H1 (cell line): ENCODE data around the gene FSD1L. TPM values are rescaled to one million over a fixed set of nuclear protein-coding genes. Genes with fewer than 3 reads are reported as not detected.

Experiments used
- CTCF ChIA-PET: fragments of 300-600 bp; sonication (Branson Sonifier 250); formaldehyde crosslinking; loops from one replicate; lab custom pipeline; 2021; ENCODE audit not compliant: partially characterized antibody; lab: Charles Lee
- POLR2A ChIA-PET: fragments of 300-600 bp; sonication (Branson Sonifier 250); formaldehyde crosslinking; loops from one replicate; lab custom pipeline; 2021; ENCODE audit warnings: inconsistent platforms; ENCODE audit not compliant: partially characterized antibody; lab: Charles Lee
- DNase-seq, 2 experiments: peaks; one replicate each; pipeline versions ENCODE4 v3.0.0 to v3.0.0-alpha.2; 2010 to 2022; ENCODE audit warnings: low spot score in 2 of 2, low read depth in 1 of 2, mixed read lengths in 1 of 2
- FAIRE-seq: peaks from 2 replicates; lab custom pipeline; 2011; peaks lifted over from hg19 to GRCh38; lab: Jason Lieb, UNC
- H2AFZ ChIP-seq: 2 replicates; pipeline ENCODE4 v1.8.1; 2012; ENCODE audit warnings: low read length, inconsistent platforms
- H2AK5ac ChIP-seq: 2 replicates; pipeline ENCODE4 v1.6.1; 2013; ENCODE audit warnings: low read depth, low read length
- H2BK120ac ChIP-seq: replicated peaks from 2 replicates; pipeline ENCODE3; 2013; ENCODE audit warnings: low read depth, low read length, inconsistent platforms
- H2BK12ac ChIP-seq: 2 replicates; pipeline ENCODE4 v1.6.1; 2013; ENCODE audit warnings: low read depth, low read length
- H2BK15ac ChIP-seq: 2 replicates; pipeline ENCODE4 v1.6.1; 2013; ENCODE audit warnings: low read length
- H2BK20ac ChIP-seq: 2 replicates; pipeline ENCODE4 v1.6.1; 2013; ENCODE audit warnings: low read length
- H2BK5ac ChIP-seq: 2 replicates; pipeline ENCODE4 v1.6.1; 2013; ENCODE audit warnings: low read depth, low read length
- H3K14ac ChIP-seq: 2 replicates; pipeline ENCODE4 v1.6.1; 2013; ENCODE audit warnings: inconsistent platforms; ENCODE audit not compliant: insufficient read length
- H3K18ac ChIP-seq: 2 replicates; pipeline ENCODE4 v1.6.1; 2013; ENCODE audit warnings: low read length; ENCODE audit errors: extremely low read depth
- H3K23ac ChIP-seq: 2 replicates; pipeline ENCODE4 v1.6.1; 2013; ENCODE audit warnings: inconsistent platforms; ENCODE audit not compliant: insufficient read length
- H3K23me2 ChIP-seq: 2 replicates; pipeline ENCODE4 v1.6.1; 2013; ENCODE audit warnings: low read depth, low read length
- H3K27ac ChIP-seq: 2 replicates; pipeline ENCODE4 v1.6.1; 2011; ENCODE audit warnings: low read depth, low read length, inconsistent platforms
- H3K27me3 ChIP-seq, 4 experiments: replicated peaks in 1 of 4; 1 replicate in 1 of 4; 2 replicates in 3 of 4; pipeline versions ENCODE4 v1.6.1 to v1.8.1; 2011 to 2013; ENCODE audit warnings: low read length in 3 of 4, mild to moderate bottlenecking in 3 of 4, inconsistent platforms in 2 of 4, mixed read lengths in 2 of 4, moderate library complexity in 1 of 4; ENCODE audit not compliant: control insufficient read depth in 3 of 4, insufficient read depth in 3 of 4; ENCODE audit errors: extremely low read depth in 1 of 4
- H3K36me3 ChIP-seq, 4 experiments: 2 replicates each; pipeline versions ENCODE4 v1.6.1 to v1.8.1; 2011 to 2013; ENCODE audit warnings: mild to moderate bottlenecking in 4 of 4, low read length in 3 of 4, moderate library complexity in 2 of 4, control low read depth in 1 of 4, inconsistent platforms in 1 of 4; ENCODE audit not compliant: insufficient read depth in 4 of 4, control insufficient read depth in 2 of 4
- H3K4ac ChIP-seq: replicated peaks from 2 replicates; pipeline ENCODE3; 2013; ENCODE audit warnings: low read length, low read depth, mixed read lengths, inconsistent platforms; ENCODE audit not compliant: insufficient read length
- H3K4me1 ChIP-seq, 4 experiments: replicated peaks in 1 of 4; 1 replicate in 1 of 4; 2 replicates in 3 of 4; pipeline versions ENCODE4 v1.6.1 to v1.8.1; 2011 to 2013; ENCODE audit warnings: low read length in 3 of 4, inconsistent platforms in 2 of 4, mixed read lengths in 1 of 4; ENCODE audit not compliant: insufficient read depth in 4 of 4, control insufficient read depth in 3 of 4
- H3K4me2 ChIP-seq, 2 experiments: 2 replicates each; pipeline versions ENCODE4 v1.6.1 to v1.8.1; 2011 to 2013; ENCODE audit warnings: low read depth in 2 of 2, low read length in 2 of 2, control low read depth in 1 of 2, inconsistent platforms in 1 of 2, mild to moderate bottlenecking in 1 of 2; ENCODE audit not compliant: insufficient read depth in 1 of 2
- H3K4me3 ChIP-seq, 4 experiments: fragments of 200-600, 300-600 bp in 1 of 4; sonication (generic), shearing (Covaris generic), sonication (Bioruptor Twin) in 1 of 4; 2 replicates each; pipeline versions ENCODE4 v1.5.1 to v1.8.1; 2011 to 2016; ENCODE audit warnings: low read length in 4 of 4, low read depth in 3 of 4, control low read depth in 2 of 4, inconsistent platforms in 2 of 4, mild to moderate bottlenecking in 2 of 4, mixed read lengths in 1 of 4, moderate library complexity in 1 of 4; ENCODE audit not compliant: insufficient read depth in 2 of 4; ENCODE audit errors: extremely low read depth in 1 of 4
- H3K56ac ChIP-seq: replicated peaks from 2 replicates; pipeline ENCODE3; 2013; ENCODE audit warnings: low read depth, mild to moderate bottlenecking, mixed read lengths, low read length, inconsistent platforms; ENCODE audit not compliant: insufficient read length
- H3K79me1 ChIP-seq: 2 replicates; pipeline ENCODE4 v1.6.1; 2013; ENCODE audit warnings: low read depth, low read length, control low read depth
- H3K79me2 ChIP-seq, 2 experiments: 2 replicates each; pipeline versions ENCODE4 v1.6.1 to v1.8.1; 2012 to 2013; ENCODE audit warnings: low read length in 2 of 2, mild to moderate bottlenecking in 2 of 2, inconsistent platforms in 1 of 2; ENCODE audit not compliant: insufficient read depth in 2 of 2, control insufficient read depth in 1 of 2
- H3K9ac ChIP-seq, 4 experiments: replicated peaks in 1 of 4; 1 replicate in 1 of 4; 2 replicates in 3 of 4; pipeline versions ENCODE4 v1.6.1 to v1.8.1; 2011 to 2013; ENCODE audit warnings: low read depth in 3 of 4, low read length in 3 of 4, control low read depth in 2 of 4, mild to moderate bottlenecking in 2 of 4, moderate library complexity in 2 of 4, inconsistent platforms in 1 of 4; ENCODE audit errors: extremely low read depth in 1 of 4
- H3K9me3 ChIP-seq, 2 experiments: 2 replicates each; pipeline versions ENCODE4 v1.6.1 to v1.8.1; 2012 to 2013; ENCODE audit warnings: mild to moderate bottlenecking in 2 of 2, moderate library complexity in 2 of 2, control low read depth in 1 of 2, inconsistent platforms in 1 of 2, low read depth in 1 of 2, low read length in 1 of 2, mixed read lengths in 1 of 2; ENCODE audit not compliant: insufficient read depth in 2 of 2
- H4K20me1 ChIP-seq, 2 experiments: replicated peaks in 1 of 2; 2 replicates each; pipeline versions ENCODE3 to v1.8.1; 2011 to 2013; ENCODE audit warnings: inconsistent platforms in 2 of 2, low read length in 2 of 2, mild to moderate bottlenecking in 1 of 2; ENCODE audit not compliant: insufficient read depth in 2 of 2, control insufficient read depth in 1 of 2
- H4K5ac ChIP-seq: 2 replicates; pipeline ENCODE4 v1.6.1; 2013; ENCODE audit warnings: low read length, low read depth, mixed read lengths, inconsistent platforms; ENCODE audit not compliant: insufficient read length
- H4K8ac ChIP-seq: 2 replicates; pipeline ENCODE4 v1.8.0; 2013; ENCODE audit warnings: mild to moderate bottlenecking, moderate library complexity, low read length, inconsistent platforms; ENCODE audit not compliant: insufficient read depth; ENCODE audit errors: extremely low read depth
- H4K91ac ChIP-seq: replicated peaks from 2 replicates; pipeline ENCODE3; 2013; ENCODE audit warnings: low read length, mixed read lengths, inconsistent platforms; ENCODE audit not compliant: insufficient read length
- CBX5 ChIP-seq: fragments of 300-800, 300-1000 bp; sonication (generic); IDR thresholded peaks from 2 replicates; pipeline ENCODE4 v1.7.1; 2016; ENCODE audit warnings: antibody characterized with exemption, low read length, low read depth
- CEBPB ChIP-seq: IDR thresholded peaks from 2 replicates; pipeline ENCODE4 v1.6.1; 2012; ENCODE audit warnings: low read depth, low read length
- CHD2 ChIP-seq: IDR thresholded peaks from 2 replicates; pipeline ENCODE4 v1.6.1; 2012; ENCODE audit warnings: low read length, improper control_type of control experiment
- CREB1 ChIP-seq: IDR thresholded peaks from 2 replicates; pipeline ENCODE4 v1.6.1; 2012; ENCODE audit warnings: inconsistent platforms
- EGR1 ChIP-seq: IDR thresholded peaks from 2 replicates; pipeline ENCODE4 v1.6.1; 2011; ENCODE audit warnings: low read depth, low read length, borderline replicate concordance
- GTF2F1 ChIP-seq: IDR thresholded peaks from 2 replicates; pipeline ENCODE4 v1.6.1; 2012; ENCODE audit warnings: low read depth, low read length, improper control_type of control experiment, borderline replicate concordance
- HDAC6 ChIP-seq: IDR thresholded peaks from one replicate; pipeline ENCODE4 v1.7.1; 2012; ENCODE audit warnings: low read depth, mild to moderate bottlenecking, inconsistent platforms, low read length, moderate library complexity
- KDM1A ChIP-seq: fragments of 200-600, 300-600 bp; sonication (generic); IDR thresholded peaks from 2 replicates; pipeline ENCODE4 v1.7.1; 2016; ENCODE audit warnings: mild to moderate bottlenecking, low read length, borderline replicate concordance
- KDM5A ChIP-seq: fragments of 200-600 bp; IDR thresholded peaks from 2 replicates; pipeline ENCODE4 v1.7.1; 2012; ENCODE audit warnings: mild to moderate bottlenecking, low read length, inconsistent platforms, mixed read lengths
- NANOG ChIP-seq: IDR thresholded peaks from 2 replicates; pipeline ENCODE4 v1.6.1; 2011; ENCODE audit warnings: low read length, low read depth, mild to moderate bottlenecking, inconsistent platforms; ENCODE audit not compliant: insufficient read depth, poor library complexity, severe bottlenecking
- POLR2A ChIP-seq, 2 experiments: IDR thresholded peaks; 1 replicate in 1 of 2; 2 replicates in 1 of 2; pipeline ENCODE4 v1.6.1; 2011; ENCODE audit warnings: low read depth in 2 of 2, low read length in 2 of 2, mild to moderate bottlenecking in 2 of 2; ENCODE audit errors: control extremely low read depth in 1 of 2
- SAP30 ChIP-seq: fragments of 300-600 bp; sonication (generic); IDR thresholded peaks from 2 replicates; pipeline ENCODE4 v1.7.1; 2012; ENCODE audit warnings: low read length, moderate library complexity, mild to moderate bottlenecking, inconsistent platforms; ENCODE audit not compliant: insufficient read depth, insufficient replicate concordance
- WGBS, 2 experiments: shearing (Covaris generic) in 1 of 2; methylation state at CpG; one replicate each; pipeline versions ENCODE4 v1.1.6 to v1.1.7; 2013 to 2015; ENCODE audit warnings: low lambda C conversion rate in 2 of 2, mixed read lengths in 2 of 2, inconsistent platforms in 1 of 2, low coverage in 1 of 2, missing lambda C conversion rate in 1 of 2; ENCODE audit not compliant: insufficient replicate concordance in 2 of 2, insufficient coverage in 1 of 2, insufficient read length in 1 of 2; ENCODE audit errors: extremely low coverage in 1 of 2, missing lambda C conversion rate in 1 of 2; 5-methylcytosine and 5-hydroxymethylcytosine counted together
- polyA plus RNA-seq, 7 experiments: library from polyadenylated mRNA; depleted of rRNA in 3 of 7; stranded (reverse) in 5 of 7; unstranded in 2 of 7; fragments of >200 nt in 5 of 7; fragments of 200-250 nt in 2 of 7; gene quantifications; 1 replicate in 5 of 7; 2 replicates in 1 of 7; 4 replicates in 1 of 7; pipeline versions ENCODE4 v1.2.1 to v1.2.3, GENCODE V29; 2011 to 2013; ENCODE audit warnings: missing spikeins in 2 of 7, mixed read lengths in 2 of 7
- total RNA-seq: library from RNA; stranded (reverse); fragmentation: NEBNext Ultra II Directional; extraction: Animal tissue kit (Norgen Biotek cat#: 25700); gene quantifications from 2 replicates; pipeline ENCODE4 v1.2.1, GENCODE V29; 2021

Gene FSD1L
- total and polyA plus RNA-seq, 2 of the 8 experiments (the other 6 are each of a cell fraction or from before 2014, with no cell fraction given) = 0.91 to 4.8 TPM

GRCh38 chr9:105557804-105558610, 110.2 kb downstream of the FSD1L start, which contains the start of gene FKTN:
TSS of gene FKTN (plus strand) at chr9:105558131. CDS start at chr9:105575033, 16,902 bp downstream.
- Histone ChIP-seq H3K4me1 (0 out of 7 replicates have a peak, but pooled peaks cover 0 to 2% (median 0%) of the 10 kb centered on the region in 4 experiments), H4K91ac (peak within 1 kb of the TSS; percentile 49), H3K9ac (peak within 1 kb of the TSS in 3 of 4 experiments; percentile 63 to 69 (median 67); a peak in 6 of 7 replicates), H3K18ac (peak within 1 kb of the TSS; percentile 4; the same call in 1 of the 2 replicates), H3K14ac (no peak within 1 kb of the TSS), H3K4me2 (peak within 1 kb of the TSS; percentile 83 to 93), H2BK12ac (no peak within 1 kb of the TSS), H3K36me3 (no peaks in the 10 kb centered on the region; a peak in 1 of 8 replicates), H3K4me3 (peak within 1 kb of the TSS; percentile 68 to 88 (median 82)), H3K79me1 (no peaks in the 10 kb centered on the region), H3K79me2 (no peaks in the 10 kb centered on the region; a peak in 1 of 4 replicates), H2BK120ac (no peak within 1 kb of the TSS), H3K23me2 (peaks cover 4% of the 10 kb centered on the region), H2AFZ (peak within 1 kb of the TSS; percentile 97), H3K23ac (no peak within 1 kb of the TSS), H2BK15ac (no peak within 1 kb of the TSS), H2BK20ac (no peak within 1 kb of the TSS), H3K4ac (peak within 1 kb of the TSS; percentile 75), H3K27ac (no peak within 1 kb of the TSS), H3K27me3 (no peaks in the 10 kb centered on the region; a peak in 1 of 7 replicates), H2AK5ac (no peak within 1 kb of the TSS), H4K5ac (peak within 1 kb of the TSS; percentile 12), H3K9me3 (peaks cover 16% of the 10 kb centered on the region in 2 experiments), H3K56ac (no peak within 1 kb of the TSS), H4K8ac (peak within 1 kb of the TSS; percentile 95), H4K20me1 (no peaks in the 10 kb centered on the region), H2BK5ac (no peak within 1 kb of the TSS)
- WGBS, 2 experiments = 5% methylated on average over 46 of the region's 49 CpGs; no CpG with 5 or more reads in 1 of the 2 experiments
- POLR2A ChIA-PET = interaction anchor here (0.6 kb wide), 2 partner anchors 21 to 26 kb away, joined by 3 read pairs; no protein-coding TSS in a partner anchor
- CTCF ChIA-PET = no interaction called here
- FAIRE-seq = no peak
- DNase-seq = peak; percentile 68 to 90
- no peak for TF ChIP-seq CEBPB
- no peak for TF ChIP-seq KDM1A
- TF ChIP-seq HDAC6 = no peak
- no peak for TF ChIP-seq KDM5A
- TF ChIP-seq POLR2A (IDR thresholded peaks at IDR 0.05; ENCODE audit: control extremely low read depth in 1 of 2, low read depth in 2 of 2, low read length in 2 of 2) = peak in 1 of 2 experiments; percentile 55; a peak in 1 of 3 replicates
- TF ChIP-seq GTF2F1 = no peak
- no peak for TF ChIP-seq NANOG
- peak; percentile 62 for TF ChIP-seq SAP30
- TF ChIP-seq CREB1 = peak; percentile 42
- no peak for TF ChIP-seq CBX5
- no peak for TF ChIP-seq CHD2
- no peak for TF ChIP-seq EGR1
